ENCODE data around the gene ITPRID2. TPM values are rescaled to one million over a fixed set of nuclear protein-coding genes. Genes with fewer than 3 reads are reported as not detected.

ITPRID2 gene
- total and polyA plus RNA-seq, 2 of the 4 experiments (the other 2 are of a cell fraction): 74.1 to 187 TPM

- H3K9ac ChIP-seq (ENCODE audit: low read depth, low read length): no peak overlapping the region
- no peak overlapping the region for H3K18ac ChIP-seq (ENCODE audit: low read depth, low read length)
- H2BK120ac ChIP-seq (ENCODE audit: low read depth, low read length): peak overlapping the region; percentile 16; the same call in 1 of the 2 replicates
- in situ Hi-C loops (cut with MboI; ENCODE audit: low sequenced_read_pairs) (loop anchor here (10.0 kb wide), 1 partner anchor 1765 kb away; no protein-coding TSS in a partner anchor), dilution Hi-C loops (cut with HindIII; ENCODE audit: low sequenced_read_pairs, unreplicated experiment) (no loop called here), intact Hi-C loops (cut with micrococcal nuclease) (loop anchor here (5.0 to 10.0 kb wide), 3 partner anchors 102 to 1765 kb away; no protein-coding TSS in a partner anchor)
- no peaks in the 10 kb centered on the region for H3K9me3 ChIP-seq (ENCODE audit: control insufficient read depth, insufficient read depth, low read length)
- no peak overlapping the region for H3K14ac ChIP-seq (replicated peaks; ENCODE audit: low read depth, low read length)
- no peak for ATAC-seq (ENCODE audit: low read depth)
- H3K56ac ChIP-seq (ENCODE audit: extremely low read depth, insufficient read depth, low read length): no peak overlapping the region
- no peak for DNase-seq
- no peak overlapping the region for H2BK15ac ChIP-seq (ENCODE audit: low read depth, low read length)
- H2AFZ ChIP-seq (replicated peaks; ENCODE audit: low read length, poor library complexity): no peak overlapping the region
- no peak overlapping the region for H2AK9ac ChIP-seq (replicated peaks; ENCODE audit: low read depth, low read length, poor library complexity)
- no peak overlapping the region for H3K4me2 ChIP-seq (ENCODE audit: low read depth, low read length)
- H3K27me3 ChIP-seq (ENCODE audit: control insufficient read depth, insufficient read depth, low read length): no peaks in the 10 kb centered on the region
- H2BK20ac ChIP-seq (ENCODE audit: low read depth, low read length): peak overlapping the region; percentile 6; the same call in 1 of the 2 replicates
- H3K4me3 ChIP-seq (ENCODE audit: insufficient read depth, low read depth, low read length): no peak overlapping the region
- peaks cover 6% of the 10 kb centered on the region; the same call in 1 of the 2 replicates for H3K4me1 ChIP-seq (ENCODE audit: control insufficient read depth, insufficient read depth, low read length)
- H4K5ac ChIP-seq (ENCODE audit: low read depth, low read length): no peak overlapping the region
- H3K4ac ChIP-seq (ENCODE audit: low read depth, low read length): no peak overlapping the region
- no peak overlapping the region for H3K23ac ChIP-seq (ENCODE audit: low read depth, low read length)
- H4K20me1 ChIP-seq (ENCODE audit: insufficient read depth, low read length): peaks cover 4% of the 10 kb centered on the region; the same call in 1 of the 2 replicates
- no peak overlapping the region for H2BK5ac ChIP-seq (ENCODE audit: low read depth, low read length, poor library complexity, severe bottlenecking)
- BruUV-seq (replicated peaks): no TSS peak
- ChIA-PET CTCF (no interaction called here), POLR2A (ENCODE audit: unreplicated experiment) (no interaction called here)
- no peak overlapping the region for H4K91ac ChIP-seq (ENCODE audit: insufficient read depth, low read depth, low read length)
- no peaks in the 10 kb centered on the region for H3K36me3 ChIP-seq (ENCODE audit: control insufficient read depth, insufficient read depth, low read length)
- H2AK5ac ChIP-seq (ENCODE audit: low read depth, low read length): no peak overlapping the region
- H4K8ac ChIP-seq (ENCODE audit: low read depth in 2 of 2, low read length in 2 of 2): no peak overlapping the region
- TF ChIP-seq MAZ (IDR thresholded peaks at IDR 0.05; ENCODE audit: borderline replicate concordance, low read depth, low read length): no peak
- TF ChIP-seq NFE2L2 (IDR thresholded peaks at IDR 0.05; ENCODE audit: low read depth, low read length): no peak
- no peak for TF ChIP-seq MAFK (IDR thresholded peaks at IDR 0.05; ENCODE audit: low read depth, low read length)
- no peak for TF ChIP-seq POLR2A (IDR thresholded peaks at IDR 0.05; ENCODE audit: low read depth, low read length)
- no peak for TF ChIP-seq MXI1 (IDR thresholded peaks at IDR 0.05; ENCODE audit: borderline replicate concordance, low read depth, low read length)
- no peak for TF ChIP-seq CHD1 (IDR thresholded peaks at IDR 0.05; ENCODE audit: low read depth, low read length)
- no peak for TF ChIP-seq USF2 (IDR thresholded peaks at IDR 0.05; ENCODE audit: low read depth, low read length)
- no peak for TF ChIP-seq RCOR1 (IDR thresholded peaks at IDR 0.05; ENCODE audit: insufficient replicate concordance, low read length)
- TF ChIP-seq FOS (IDR thresholded peaks at IDR 0.05; ENCODE audit: low read depth, low read length): no peak
- TF ChIP-seq RFX5 (IDR thresholded peaks at IDR 0.05; ENCODE audit: low read depth, low read length): no peak
- TF ChIP-seq SMC3 (IDR thresholded peaks at IDR 0.05; ENCODE audit: low read depth, low read length): no peak
- no peak for TF ChIP-seq RAD21 (IDR thresholded peaks at IDR 0.05; ENCODE audit: low read length)
- TF ChIP-seq BHLHE40 (IDR thresholded peaks at IDR 0.05; ENCODE audit: low read depth, low read length): no peak
- TF ChIP-seq CTCF (conservative IDR thresholded peaks at IDR 0.05; ENCODE audit: low read depth, low read length): no peak
- no peak for TF ChIP-seq CEBPB (IDR thresholded peaks at IDR 0.05; ENCODE audit: low read depth, low read length)
- TF ChIP-seq ELK1 (IDR thresholded peaks at IDR 0.05; ENCODE audit: borderline replicate concordance, low read depth, low read length): no peak
- H3K27ac ChIP-seq (ENCODE audit: insufficient read depth, low read length): no peak overlapping the region
- H3K9me1 ChIP-seq (ENCODE audit: insufficient read depth, low read length): no peaks in the 10 kb centered on the region
- peaks cover 0 to 8% of the 10 kb centered on the region in 2 experiments; a peak in 1 of 4 replicates for H3K79me1 ChIP-seq (ENCODE audit: low read depth in 1 of 2, low read length in 2 of 2)
Observed at GRCh38 chr2:181889776-181890175, 1.8 kb upstream of the ITPRID2 start.

All from IMR-90 (cell line).